ENCODE measurements around the gene GATA2.

GATA2 gene

GRCh38 chr3:128492671-128493569 is at the start of gene GATA2:
GATA2 (minus strand) TSS chr3:128493201; CDS start chr3:128487031, 6,170 bp downstream.
- DNase-seq (ENCODE audit: low read depth, low spot score) = peak; percentile 48

GRCh38 chr3:128541246-128541645 is 48.2 kb upstream of the GATA2 start:
- DNase-seq (ENCODE audit: low read depth, low spot score) = no peak

DNA sequence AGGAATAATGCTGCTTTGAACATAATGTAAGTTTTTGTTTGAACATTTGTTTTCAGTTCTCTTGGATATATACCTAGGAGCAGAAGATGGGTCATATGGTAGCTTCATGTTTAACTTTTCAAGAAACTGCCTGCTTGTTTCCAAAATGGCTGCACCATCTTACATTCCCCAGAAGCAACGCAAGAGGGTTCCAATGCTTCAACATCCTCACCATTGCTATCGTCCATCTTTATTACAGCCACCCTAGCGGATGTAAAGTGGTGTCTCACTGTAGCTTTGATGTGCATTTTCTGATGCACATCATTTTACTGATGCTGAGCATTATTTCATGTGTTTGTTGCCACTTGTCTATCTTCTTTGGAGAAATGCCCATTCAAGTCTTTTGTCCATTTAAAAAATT is 46.4 kb upstream of the GATA2 start:
- no peak for DNase-seq (ENCODE audit: low read depth, low spot score)

DNA sequence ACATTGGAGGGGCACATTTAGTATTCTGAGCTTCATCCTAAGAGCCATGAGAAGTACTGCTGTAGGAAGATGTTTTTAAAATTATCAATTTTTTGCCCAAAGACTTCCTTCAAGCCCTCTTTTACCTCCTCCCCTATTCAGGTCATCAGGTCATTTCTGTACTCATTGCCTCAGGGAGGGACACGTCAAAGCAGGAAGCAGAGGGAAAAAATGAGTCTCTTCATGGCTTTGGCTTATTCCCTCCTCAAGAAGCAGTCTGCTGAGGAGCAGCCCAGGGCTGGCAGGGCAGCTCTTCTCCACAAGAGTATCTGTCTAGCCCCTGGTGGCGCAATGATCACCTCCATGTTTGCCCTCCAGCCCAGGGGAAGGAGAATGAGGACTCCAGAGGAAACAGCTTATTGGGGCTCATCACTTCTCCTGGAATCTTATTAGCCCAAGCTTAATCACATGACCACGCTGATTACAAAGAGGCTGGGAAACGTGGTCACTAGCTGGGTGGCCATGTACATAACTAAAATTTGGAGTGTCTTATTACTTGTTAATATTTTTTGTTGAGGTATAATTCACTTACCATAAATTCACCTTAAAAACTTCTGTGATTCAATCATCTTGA is 44.2 kb upstream of the GATA2 start:
- DNase-seq (ENCODE audit: low read depth, low spot score) = no peak

- DNase-seq (ENCODE audit: low read depth, low spot score) = no peak
Observed at GRCh38 chr3:128532012-128532983, 39.3 kb upstream of the GATA2 start.

DNA sequence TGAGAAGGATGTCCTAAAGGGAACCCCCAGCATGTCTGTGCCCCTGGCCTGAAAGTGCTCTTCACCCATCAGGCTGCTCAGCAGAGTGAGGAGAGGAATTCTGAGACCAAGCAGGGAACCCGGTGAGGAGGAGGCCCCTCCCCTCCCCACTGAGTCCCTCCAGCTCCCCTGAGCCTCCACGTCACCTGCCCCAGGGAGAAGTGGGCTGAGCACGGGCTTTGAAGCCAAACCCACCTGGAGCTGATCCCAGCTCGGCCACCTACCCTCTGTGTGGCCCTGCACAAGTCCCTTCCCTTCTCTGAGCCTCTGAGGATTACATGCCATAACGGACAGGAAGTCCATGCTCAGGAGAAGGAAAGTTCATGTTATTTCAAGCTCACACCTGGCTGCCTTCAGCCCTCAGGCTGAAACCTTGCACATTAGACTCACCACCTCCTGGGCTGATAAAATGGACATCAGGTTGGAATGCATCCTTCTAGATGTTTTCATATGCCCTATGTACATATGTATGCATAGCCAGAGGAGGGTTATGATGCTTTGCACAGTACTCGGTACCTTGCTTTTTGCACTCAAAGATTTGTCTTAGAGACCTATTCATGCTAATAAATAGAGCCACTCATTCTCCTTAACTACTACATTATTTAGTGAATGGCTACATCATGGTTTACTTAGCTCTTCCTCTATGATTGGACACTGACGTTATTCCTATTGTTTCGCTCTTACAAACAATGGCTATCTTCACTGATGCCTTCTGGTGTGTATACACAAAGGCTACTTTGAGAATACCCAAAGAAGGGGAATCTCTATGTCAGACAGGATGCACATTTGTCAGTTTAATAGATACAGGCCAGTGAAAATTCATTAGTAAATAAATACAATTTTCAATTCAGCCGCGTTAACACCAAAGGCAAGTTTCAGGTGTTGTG is 31.6 kb upstream of the GATA2 start:
- DNase-seq (ENCODE audit: low read depth, low spot score) = no peak

DNA sequence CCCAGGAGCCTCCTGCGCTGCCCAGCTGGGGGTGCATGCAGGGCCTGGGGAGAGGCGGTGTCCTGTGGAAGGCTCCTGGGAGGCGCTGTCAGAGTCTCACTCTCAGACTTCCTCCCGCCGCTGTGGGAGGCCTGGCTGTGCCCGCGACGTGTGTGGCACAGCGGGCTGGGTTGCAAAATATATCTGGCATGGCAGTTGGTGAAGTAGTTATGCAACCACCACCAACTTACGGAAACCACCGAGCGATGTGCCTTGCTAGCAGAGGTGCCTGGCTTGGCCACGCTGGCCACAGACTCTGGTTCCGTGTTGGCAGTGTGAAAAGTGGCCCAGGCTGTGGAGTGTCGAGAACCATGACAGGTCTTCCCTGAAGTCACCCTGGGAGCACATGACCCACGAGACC is 30.6 kb upstream of the GATA2 start:
- DNase-seq (ENCODE audit: low read depth, low spot score) = no peak

GRCh38 chr3:128521715-128522114 is 28.7 kb upstream of the GATA2 start:
- no peak for DNase-seq (ENCODE audit: low read depth, low spot score)

- no peak for DNase-seq (ENCODE audit: low read depth, low spot score)
Observed at GRCh38 chr3:128518587-128519490, 25.8 kb upstream of the GATA2 start.

- DNase-seq (ENCODE audit: low read depth, low spot score) = no peak
Observed at GRCh38 chr3:128517648-128518047, 24.6 kb upstream of the GATA2 start.

DNA sequence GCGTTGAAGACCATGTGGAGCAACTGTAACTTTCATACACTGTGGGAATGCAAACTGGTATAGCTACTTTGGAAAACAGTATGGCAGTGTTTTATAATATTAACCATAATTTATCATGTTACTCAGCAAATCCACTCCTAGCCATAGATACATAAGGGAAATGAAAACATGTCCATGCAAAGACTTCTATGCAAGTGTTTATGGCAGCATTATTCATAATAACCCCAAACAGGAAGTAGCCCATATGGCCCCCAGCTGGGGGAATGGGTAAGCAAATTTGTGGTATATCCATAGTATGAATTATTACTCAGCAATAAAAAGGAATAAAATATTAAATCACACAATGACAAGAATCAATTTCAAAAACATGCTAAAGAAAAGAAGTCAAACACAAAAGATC is 23.0 kb upstream of the GATA2 start:
- DNase-seq (ENCODE audit: low read depth, low spot score) = no peak

DNA sequence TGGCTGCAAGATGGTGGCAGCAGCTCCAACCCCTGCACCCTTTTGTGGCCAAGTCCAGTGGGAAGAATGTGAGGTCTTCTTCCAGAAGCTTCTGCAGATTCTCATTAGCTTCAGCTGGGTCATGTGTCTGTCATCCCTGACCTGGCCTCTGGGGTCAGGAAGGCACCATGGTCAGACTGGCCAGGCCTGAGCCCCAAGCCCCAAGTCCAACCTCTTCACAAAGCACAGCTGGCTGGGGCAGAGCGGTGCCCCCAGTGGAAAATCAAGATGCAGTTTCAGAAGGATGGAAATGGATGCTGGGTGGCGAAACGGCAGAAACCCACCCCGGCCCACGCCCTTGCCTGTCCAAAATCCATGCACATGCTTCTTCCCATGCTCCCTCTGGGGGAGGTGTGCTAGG is 15.9 kb upstream of the GATA2 start:
- no peak for DNase-seq (ENCODE audit: low read depth, low spot score)

GRCh38 chr3:128506754-128507153 is 13.8 kb upstream of the GATA2 start:
- no peak for DNase-seq (ENCODE audit: low read depth, low spot score)

GRCh38 chr3:128505771-128506170 is 12.8 kb upstream of the GATA2 start:
- DNase-seq (ENCODE audit: low read depth, low spot score) = no peak

- DNase-seq (ENCODE audit: low read depth, low spot score) = no peak
Observed at GRCh38 chr3:128504963-128505730, 12.1 kb upstream of the GATA2 start.

GRCh38 chr3:128504533-128504915 is 11.5 kb upstream of the GATA2 start:
- no peak for DNase-seq (ENCODE audit: low read depth, low spot score)

- no peak for DNase-seq (ENCODE audit: low read depth, low spot score)
Observed at GRCh38 chr3:128503751-128504532, 10.9 kb upstream of the GATA2 start.

DNA sequence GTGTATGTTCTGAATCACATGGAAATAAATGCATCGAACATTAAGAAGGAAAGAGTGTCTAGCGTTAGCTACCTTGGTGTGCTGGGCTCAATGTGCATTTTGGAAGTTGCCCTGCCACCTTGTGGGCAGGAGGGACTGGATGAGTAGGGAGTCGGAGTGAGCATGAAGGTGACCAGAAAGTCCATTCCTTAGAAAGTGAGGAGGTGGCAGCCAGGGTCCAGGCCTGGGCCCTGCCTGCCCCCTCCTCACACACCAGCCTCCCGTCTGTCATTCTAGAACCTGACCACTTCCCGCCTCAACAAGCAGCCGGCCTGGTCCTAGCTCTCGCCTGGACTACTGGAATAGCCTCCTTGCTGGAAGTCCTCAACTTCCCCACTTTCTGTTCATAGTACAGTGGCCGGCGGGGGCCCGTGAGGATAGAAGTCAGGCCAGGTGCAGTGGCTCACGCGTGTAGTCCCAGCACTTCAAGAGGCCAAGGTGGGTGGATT is 10.2 kb upstream of the GATA2 start:
- DNase-seq (ENCODE audit: low read depth, low spot score) = no peak
